Measurements from ENCODE around the gene COL25A1. TPM values are rescaled to one million over a fixed set of nuclear protein-coding genes. Genes with fewer than 3 reads are reported as not detected.

The COL25A1 gene
- total and polyA plus RNA-seq, 2 experiments from 2014 or later: 0.28 to 1.9 TPM

GRCh38 chr4:108854786-108855185 lies 447.7 kb downstream of the COL25A1 start:
- H3K36me3 ChIP-seq (replicated peaks; ENCODE audit: insufficient read depth, low read depth): no peaks in the 10 kb centered on the region
- DNase-seq (ENCODE audit: low spot score): no peak
- H3K79me2 ChIP-seq: no peaks in the 10 kb centered on the region
- TF ChIP-seq EZH2 (IDR thresholded peaks at IDR 0.05; ENCODE audit: borderline replicate concordance) (no peak), EZH2phosphoT487 (IDR thresholded peaks at IDR 0.05; ENCODE audit: low read depth, severe bottlenecking, unreplicated experiment) (no peak), CTCF (IDR thresholded peaks at IDR 0.05; ENCODE audit: poor library complexity) (no peak)
- H3K9me3 ChIP-seq (ENCODE audit: low read depth): no peaks in the 10 kb centered on the region
- no peaks in the 10 kb centered on the region for H3K9me2 ChIP-seq (replicated peaks; ENCODE audit: insufficient read depth)
- no peak overlapping the region for H2AFZ ChIP-seq
- H4K20me1 ChIP-seq (ENCODE audit: insufficient read depth, poor library complexity, severe bottlenecking): no peaks in the 10 kb centered on the region
- H3K27ac ChIP-seq: no peak overlapping the region
- no peaks in the 10 kb centered on the region for H3K27me3 ChIP-seq
- no peak overlapping the region for H3K4me2 ChIP-seq
- H3K4me1 ChIP-seq (ENCODE audit: insufficient read depth): peaks cover 6% of the 10 kb centered on the region
- H3K4me3 ChIP-seq: no peak overlapping the region
- 86% methylated on average over 1 of the region's 1 CpG for WGBS (ENCODE audit: low lambda C conversion rate, missing lambda C conversion rate)

GRCh38 chr4:108852691-108853090 lies 449.8 kb downstream of the COL25A1 start:
- TF ChIP-seq EZH2 (IDR thresholded peaks at IDR 0.05; ENCODE audit: borderline replicate concordance) (no peak), CTCF (IDR thresholded peaks at IDR 0.05; ENCODE audit: poor library complexity) (no peak), EZH2phosphoT487 (IDR thresholded peaks at IDR 0.05; ENCODE audit: low read depth, severe bottlenecking, unreplicated experiment) (no peak)
- H3K36me3 ChIP-seq (replicated peaks; ENCODE audit: insufficient read depth, low read depth): no peaks in the 10 kb centered on the region
- H2AFZ ChIP-seq: no peak overlapping the region
- H3K27ac ChIP-seq: no peak overlapping the region
- H3K4me3 ChIP-seq: no peak overlapping the region
- no peaks in the 10 kb centered on the region for H3K9me2 ChIP-seq (replicated peaks; ENCODE audit: insufficient read depth)
- peaks cover 11% of the 10 kb centered on the region for H3K4me1 ChIP-seq (ENCODE audit: insufficient read depth)
- WGBS (ENCODE audit: low lambda C conversion rate, missing lambda C conversion rate): 79% methylated on average over 1 of the region's 1 CpG
- no peaks in the 10 kb centered on the region for H3K27me3 ChIP-seq
- DNase-seq (ENCODE audit: low spot score): no peak
- no peak overlapping the region for H3K4me2 ChIP-seq
- H3K79me2 ChIP-seq: no peaks in the 10 kb centered on the region
- H4K20me1 ChIP-seq (ENCODE audit: insufficient read depth, poor library complexity, severe bottlenecking): no peaks in the 10 kb centered on the region
- no peaks in the 10 kb centered on the region for H3K9me3 ChIP-seq (ENCODE audit: low read depth)

GRCh38 chr4:108851366-108851765 lies 451.1 kb downstream of the COL25A1 start:
- peaks cover 11% of the 10 kb centered on the region for H3K4me1 ChIP-seq (ENCODE audit: insufficient read depth)
- no peaks in the 10 kb centered on the region for H3K79me2 ChIP-seq
- no peaks in the 10 kb centered on the region for H4K20me1 ChIP-seq (ENCODE audit: insufficient read depth, poor library complexity, severe bottlenecking)
- H3K9me2 ChIP-seq (replicated peaks; ENCODE audit: insufficient read depth): no peaks in the 10 kb centered on the region
- WGBS (ENCODE audit: low lambda C conversion rate, missing lambda C conversion rate): 85% methylated on average over 2 of the region's 2 CpGs
- no peak overlapping the region for H3K4me2 ChIP-seq
- no peaks in the 10 kb centered on the region for H3K27me3 ChIP-seq
- TF ChIP-seq EZH2 (IDR thresholded peaks at IDR 0.05; ENCODE audit: borderline replicate concordance) (no peak), EZH2phosphoT487 (IDR thresholded peaks at IDR 0.05; ENCODE audit: low read depth, severe bottlenecking, unreplicated experiment) (no peak), CTCF (IDR thresholded peaks at IDR 0.05; ENCODE audit: poor library complexity) (no peak)
- no peaks in the 10 kb centered on the region for H3K36me3 ChIP-seq (replicated peaks; ENCODE audit: insufficient read depth, low read depth)
- no peak overlapping the region for H3K4me3 ChIP-seq
- no peak for DNase-seq (ENCODE audit: low spot score)
- no peak overlapping the region for H2AFZ ChIP-seq
- H3K27ac ChIP-seq: no peak overlapping the region
- H3K9me3 ChIP-seq (ENCODE audit: low read depth): no peaks in the 10 kb centered on the region

GRCh38 chr4:108850219-108850649 lies 452.2 kb downstream of the COL25A1 start:
- H3K4me2 ChIP-seq: no peak overlapping the region
- WGBS (ENCODE audit: low lambda C conversion rate, missing lambda C conversion rate): 93% methylated on average over 1 of the region's 1 CpG
- no peak for DNase-seq (ENCODE audit: low spot score)

More at GRCh38 chr4:108850219-108850649, 452.2 kb downstream of the COL25A1 start:
- Histone ChIP-seq H3K79me2 (no peaks in the 10 kb centered on the region), H3K4me1 (ENCODE audit: insufficient read depth) (peaks cover 11% of the 10 kb centered on the region), H3K27me3 (no peaks in the 10 kb centered on the region), H4K20me1 (ENCODE audit: insufficient read depth, poor library complexity, severe bottlenecking) (no peaks in the 10 kb centered on the region), H3K4me3 (no peak overlapping the region), H2AFZ (no peak overlapping the region), H3K9me3 (ENCODE audit: low read depth) (no peaks in the 10 kb centered on the region), H3K27ac (peak overlapping the region; percentile 22), H3K36me3 (replicated peaks; ENCODE audit: insufficient read depth, low read depth) (no peaks in the 10 kb centered on the region), H3K9me2 (replicated peaks; ENCODE audit: insufficient read depth) (no peaks in the 10 kb centered on the region)
- TF ChIP-seq EZH2 (IDR thresholded peaks at IDR 0.05; ENCODE audit: borderline replicate concordance) (no peak), CTCF (IDR thresholded peaks at IDR 0.05; ENCODE audit: poor library complexity) (no peak), EZH2phosphoT487 (IDR thresholded peaks at IDR 0.05; ENCODE audit: low read depth, severe bottlenecking, unreplicated experiment) (no peak)

Data from hepatocyte (in vitro differentiated cells).